Hepatocyte (in vitro differentiated cells): Measurements from ENCODE around the gene ATCAY. TPM values are rescaled to one million over a fixed set of nuclear protein-coding genes. Genes with fewer than 3 reads are reported as not detected.

Source experiments
- DNase-seq: peaks from one replicate; pipeline ENCODE4 v3.0.0-alpha.2; 2016; ENCODE audit warnings: low spot score
- H2AFZ ChIP-seq: fragments of 200-600 bp; sonication (generic); 2 replicates; pipeline ENCODE4 v1.6.0; 2016; ENCODE audit warnings: antibody characterized with exemption, mild to moderate bottlenecking
- H3K27ac ChIP-seq: fragments of 200-600 bp; sonication (generic); 2 replicates; pipeline ENCODE4 v1.5.1; 2016; ENCODE audit warnings: mild to moderate bottlenecking
- H3K27me3 ChIP-seq: fragments of 200-600 bp; sonication (generic); 2 replicates; pipeline ENCODE4 v1.6.1; 2016
- H3K36me3 ChIP-seq: fragments of 200-600 bp; sonication (generic); replicated peaks from 2 replicates; pipeline ENCODE4 v1.5.1; 2016; ENCODE audit warnings: low read depth; ENCODE audit not compliant: insufficient read depth
- H3K4me1 ChIP-seq: fragments of 200-600 bp; sonication (generic); 2 replicates; pipeline ENCODE4 v1.5.1; 2016; ENCODE audit warnings: mild to moderate bottlenecking, moderate library complexity; ENCODE audit not compliant: insufficient read depth
- H3K4me2 ChIP-seq: fragments of 200-600 bp; sonication (generic); 2 replicates; pipeline ENCODE4 v1.6.0; 2016
- H3K4me3 ChIP-seq: fragments of 200-600 bp; sonication (generic); 2 replicates; pipeline ENCODE4 v1.5.1; 2016; ENCODE audit warnings: mild to moderate bottlenecking
- H3K79me2 ChIP-seq: fragments of 200-600 bp; sonication (generic); 2 replicates; pipeline ENCODE4 v1.6.0; 2017; ENCODE audit warnings: mild to moderate bottlenecking
- H3K9me2 ChIP-seq: fragments of 200-600 bp; sonication (generic); replicated peaks from 2 replicates; pipeline ENCODE4 v1.6.0; 2017; ENCODE audit warnings: mild to moderate bottlenecking; ENCODE audit not compliant: insufficient read depth
- H3K9me3 ChIP-seq: fragments of 200-600 bp; sonication (generic); 2 replicates; pipeline ENCODE4 v1.5.1; 2016; ENCODE audit warnings: low read depth, mild to moderate bottlenecking
- H4K20me1 ChIP-seq: fragments of 200-600 bp; sonication (generic); 2 replicates; pipeline ENCODE4 v1.6.0; 2016; ENCODE audit warnings: mild to moderate bottlenecking; ENCODE audit not compliant: insufficient read depth, poor library complexity, severe bottlenecking
- EZH2 ChIP-seq: fragments of 200-600 bp; sonication (generic); IDR thresholded peaks from 2 replicates; pipeline ENCODE4 v1.6.1; 2016; ENCODE audit warnings: antibody characterized with exemption, mild to moderate bottlenecking, borderline replicate concordance
- EZH2phosphoT487 ChIP-seq: fragments of 200-600 bp; sonication (generic); IDR thresholded peaks from one replicate; pipeline ENCODE4 v1.6.1; 2018; ENCODE audit warnings: antibody characterized with exemption, mild to moderate bottlenecking, low read depth, moderate library complexity; ENCODE audit not compliant: unreplicated experiment, severe bottlenecking
- WGBS: methylation state at CpG from one replicate; pipeline ENCODE4 v1.1.6; 2016; ENCODE audit warnings: low lambda C conversion rate; ENCODE audit errors: missing lambda C conversion rate; 5-methylcytosine and 5-hydroxymethylcytosine counted together
- polyA plus RNA-seq: library from polyadenylated mRNA; unstranded; fragments of >200 nt; fragmentation: Nextera tagmentation; extraction: Ambion mirVana; gene quantifications from 2 replicates; pipeline ENCODE4 v1.2.1, GENCODE V29; 2016
- total RNA-seq: library from RNA; depleted of rRNA; stranded (reverse); fragments of >200 nt; gene quantifications from 2 replicates; pipeline ENCODE4 v1.2.3, GENCODE V29; 2014
- TF ChIP-seq, protein P1 (sequence below): fragments of 200-600 bp; sonication (generic); IDR thresholded peaks from 2 replicates; pipeline ENCODE4 v1.5.1; 2016; ENCODE audit warnings: antibody characterized with exemption, mild to moderate bottlenecking; ENCODE audit not compliant: poor library complexity

ATCAY gene
- total and polyA plus RNA-seq, 2 experiments from 2014 or later, result 0.13 TPM; not detected in 1

DNA sequence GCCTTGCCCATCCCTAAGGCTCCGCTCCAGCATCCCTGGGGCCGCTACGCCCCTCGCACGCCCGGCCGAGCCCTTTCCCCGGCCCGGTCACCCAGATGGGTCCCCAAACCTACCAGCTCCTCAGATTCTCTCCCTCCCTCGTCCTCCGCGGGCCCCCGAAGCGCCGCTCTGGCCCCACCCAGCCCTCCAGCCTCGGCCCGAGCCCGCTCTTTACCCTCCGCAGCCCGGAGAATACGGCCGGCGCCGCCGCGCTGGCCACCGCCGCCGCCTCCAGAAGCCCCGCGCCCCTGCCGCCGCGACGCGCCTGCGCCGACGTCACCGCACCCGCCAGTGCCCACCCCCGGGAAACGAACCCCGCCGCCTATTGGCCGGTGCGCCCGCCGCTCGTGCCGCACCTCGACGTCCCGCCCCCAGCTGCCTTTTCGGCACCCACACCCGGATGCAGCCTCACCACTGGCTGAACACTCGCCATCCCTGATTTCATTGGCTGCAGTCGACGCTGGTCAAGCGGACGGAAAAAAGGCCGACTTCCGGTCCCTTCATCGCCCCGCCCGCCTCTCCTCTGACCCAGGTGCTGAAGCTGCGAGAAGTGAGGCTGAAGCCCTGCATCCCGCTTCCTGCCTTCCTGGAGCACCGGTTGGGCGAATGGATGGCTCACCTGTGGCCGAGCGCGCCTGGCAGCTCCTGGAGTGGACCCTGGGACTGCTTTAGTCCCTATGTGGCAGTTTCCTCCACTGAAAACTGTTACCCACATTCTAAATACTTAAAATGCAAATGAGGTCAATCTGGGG is 90.5 kb downstream of the ATCAY start, which contains the start of gene DAPK3:
Gene DAPK3 (minus strand): TSS at position 292 of the 791 bp plus-strand sequence. CDS start 1,364 bp downstream, outside the sequence.
- Histone ChIP-seq H3K36me3 (no peaks in the 10 kb centered on the region), H3K27ac (peak within 1 kb of the TSS; percentile 92), H3K4me3 (peak within 1 kb of the TSS; percentile 83), H2AFZ (no peak within 1 kb of the TSS), H3K9me2 (no peaks in the 10 kb centered on the region), H3K4me1 (peaks cover 16% of the 10 kb centered on the region), H4K20me1 (peaks cover 39% of the 10 kb centered on the region), H3K27me3 (no peaks in the 10 kb centered on the region), H3K79me2 (peaks cover 39% of the 10 kb centered on the region), H3K4me2 (peak within 1 kb of the TSS; percentile 97), H3K9me3 (no peaks in the 10 kb centered on the region)
- peak; percentile 99 for DNase-seq
- TF ChIP-seq EZH2 (no peak), EZH2phosphoT487 (no peak)
- TF ChIP-seq, protein P1, sequence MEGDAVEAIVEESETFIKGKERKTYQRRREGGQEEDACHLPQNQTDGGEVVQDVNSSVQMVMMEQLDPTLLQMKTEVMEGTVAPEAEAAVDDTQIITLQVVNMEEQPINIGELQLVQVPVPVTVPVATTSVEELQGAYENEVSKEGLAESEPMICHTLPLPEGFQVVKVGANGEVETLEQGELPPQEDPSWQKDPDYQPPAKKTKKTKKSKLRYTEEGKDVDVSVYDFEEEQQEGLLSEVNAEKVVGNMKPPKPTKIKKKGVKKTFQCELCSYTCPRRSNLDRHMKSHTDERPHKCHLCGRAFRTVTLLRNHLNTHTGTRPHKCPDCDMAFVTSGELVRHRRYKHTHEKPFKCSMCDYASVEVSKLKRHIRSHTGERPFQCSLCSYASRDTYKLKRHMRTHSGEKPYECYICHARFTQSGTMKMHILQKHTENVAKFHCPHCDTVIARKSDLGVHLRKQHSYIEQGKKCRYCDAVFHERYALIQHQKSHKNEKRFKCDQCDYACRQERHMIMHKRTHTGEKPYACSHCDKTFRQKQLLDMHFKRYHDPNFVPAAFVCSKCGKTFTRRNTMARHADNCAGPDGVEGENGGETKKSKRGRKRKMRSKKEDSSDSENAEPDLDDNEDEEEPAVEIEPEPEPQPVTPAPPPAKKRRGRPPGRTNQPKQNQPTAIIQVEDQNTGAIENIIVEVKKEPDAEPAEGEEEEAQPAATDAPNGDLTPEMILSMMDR, result no peak
- 1% methylated on average over 41 of the region's 73 CpGs for WGBS

DNA sequence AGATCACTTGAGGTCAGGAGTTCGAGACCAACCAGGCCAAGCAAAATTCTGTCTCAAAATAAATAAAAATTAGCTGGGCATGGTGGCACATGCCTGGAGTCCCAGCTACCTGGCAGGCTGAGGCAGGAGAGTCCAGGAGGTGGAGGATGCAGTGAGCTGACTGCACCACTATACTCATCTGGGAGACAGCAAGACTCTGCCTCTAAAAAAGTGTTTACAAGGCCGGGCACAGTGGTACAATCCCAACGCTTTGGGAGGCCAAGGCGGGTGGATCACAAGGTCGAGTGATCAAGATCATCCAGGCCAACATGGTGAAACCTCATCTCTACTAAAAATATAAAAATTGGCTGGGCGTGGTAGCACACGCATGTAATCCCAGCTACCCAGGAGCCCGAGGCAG is 94.7 kb downstream of the ATCAY start:
- no peak overlapping the region for H3K4me3 ChIP-seq
- peaks cover 43% of the 10 kb centered on the region for H3K79me2 ChIP-seq
- no peaks in the 10 kb centered on the region for H3K9me2 ChIP-seq
- no peak overlapping the region for H2AFZ ChIP-seq
- H3K9me3 ChIP-seq, result no peaks in the 10 kb centered on the region
- no peak overlapping the region for H3K4me2 ChIP-seq
- no peaks in the 10 kb centered on the region for H3K27me3 ChIP-seq
- no peaks in the 10 kb centered on the region for H3K36me3 ChIP-seq
- 94% methylated on average over 8 of the region's 8 CpGs for WGBS
- H3K27ac ChIP-seq, result no peak overlapping the region
- no peak for TF ChIP-seq EZH2phosphoT487
- TF ChIP-seq, protein P1, result no peak
- H3K4me1 ChIP-seq, result no peaks in the 10 kb centered on the region
- no peak for DNase-seq
- peaks cover 60% of the 10 kb centered on the region for H4K20me1 ChIP-seq

DNA sequence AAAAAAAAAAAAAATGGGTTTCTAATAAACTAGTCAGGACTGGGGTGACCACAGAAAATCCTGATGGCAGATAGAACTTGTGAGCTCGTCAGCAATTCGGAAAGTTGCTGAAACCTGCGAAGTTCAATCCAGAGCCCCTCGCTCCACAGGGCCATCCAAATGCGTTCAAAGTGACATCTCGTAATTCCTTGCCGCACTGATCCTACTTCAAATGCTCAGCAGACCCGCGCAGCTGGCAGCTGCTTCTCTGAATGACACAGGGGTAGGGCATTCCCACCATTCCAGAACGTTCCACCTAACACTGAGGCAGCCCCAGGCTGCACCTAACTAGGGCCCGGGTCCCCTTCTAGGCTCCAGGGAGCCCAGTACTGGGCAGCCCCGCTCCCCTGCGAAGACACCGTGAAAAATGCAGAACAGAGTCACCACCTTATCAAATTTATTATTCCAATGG is 95.2 kb downstream of the ATCAY start:
- Histone ChIP-seq H3K9me3 (no peaks in the 10 kb centered on the region), H3K4me3 (no peak overlapping the region), H3K9me2 (no peaks in the 10 kb centered on the region), H3K27ac (no peak overlapping the region), H3K27me3 (no peaks in the 10 kb centered on the region), H3K4me2 (no peak overlapping the region), H3K4me1 (no peaks in the 10 kb centered on the region), H3K79me2 (peaks cover 43% of the 10 kb centered on the region), H4K20me1 (peaks cover 65% of the 10 kb centered on the region), H2AFZ (no peak overlapping the region), H3K36me3 (no peaks in the 10 kb centered on the region)
- DNase-seq, result no peak
- WGBS, result 92% methylated on average over 14 of the region's 14 CpGs
- TF ChIP-seq EZH2 (no peak), EZH2phosphoT487 (no peak)
- TF ChIP-seq, protein P1, result no peak
